ENCODE data around the gene RHOB. TPM values are rescaled to one million over a fixed set of nuclear protein-coding genes. Genes with fewer than 3 reads are reported as not detected.

Gene RHOB
- total RNA-seq, 2 donors from 2014 or later: 391 to 554 TPM

DNA sequence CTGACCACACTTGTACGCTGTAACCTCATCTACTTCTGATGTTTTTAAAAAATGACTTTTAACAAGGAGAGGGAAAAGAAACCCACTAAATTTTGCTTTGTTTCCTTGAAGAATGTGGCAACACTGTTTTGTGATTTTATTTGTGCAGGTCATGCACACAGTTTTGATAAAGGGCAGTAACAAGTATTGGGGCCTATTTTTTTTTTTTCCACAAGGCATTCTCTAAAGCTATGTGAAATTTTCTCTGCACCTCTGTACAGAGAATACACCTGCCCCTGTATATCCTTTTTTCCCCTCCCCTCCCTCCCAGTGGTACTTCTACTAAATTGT lies 2.1 kb downstream of the RHOB start:
- no peaks in the 10 kb centered on the region for H3K9me3 ChIP-seq
- H3K27ac ChIP-seq: peak overlapping the region; percentile 98 to 100
- DNase-seq (ENCODE audit: low spot score): no peak
- H3K36me3 ChIP-seq: no peaks in the 10 kb centered on the region
- intact Hi-C loops (cut with DNase I): no loop called here
- TF ChIP-seq, protein P1, sequence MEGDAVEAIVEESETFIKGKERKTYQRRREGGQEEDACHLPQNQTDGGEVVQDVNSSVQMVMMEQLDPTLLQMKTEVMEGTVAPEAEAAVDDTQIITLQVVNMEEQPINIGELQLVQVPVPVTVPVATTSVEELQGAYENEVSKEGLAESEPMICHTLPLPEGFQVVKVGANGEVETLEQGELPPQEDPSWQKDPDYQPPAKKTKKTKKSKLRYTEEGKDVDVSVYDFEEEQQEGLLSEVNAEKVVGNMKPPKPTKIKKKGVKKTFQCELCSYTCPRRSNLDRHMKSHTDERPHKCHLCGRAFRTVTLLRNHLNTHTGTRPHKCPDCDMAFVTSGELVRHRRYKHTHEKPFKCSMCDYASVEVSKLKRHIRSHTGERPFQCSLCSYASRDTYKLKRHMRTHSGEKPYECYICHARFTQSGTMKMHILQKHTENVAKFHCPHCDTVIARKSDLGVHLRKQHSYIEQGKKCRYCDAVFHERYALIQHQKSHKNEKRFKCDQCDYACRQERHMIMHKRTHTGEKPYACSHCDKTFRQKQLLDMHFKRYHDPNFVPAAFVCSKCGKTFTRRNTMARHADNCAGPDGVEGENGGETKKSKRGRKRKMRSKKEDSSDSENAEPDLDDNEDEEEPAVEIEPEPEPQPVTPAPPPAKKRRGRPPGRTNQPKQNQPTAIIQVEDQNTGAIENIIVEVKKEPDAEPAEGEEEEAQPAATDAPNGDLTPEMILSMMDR (IDR thresholded peaks at IDR 0.05): no peak
- TF ChIP-seq POLR2AphosphoS5 (IDR thresholded peaks at IDR 0.05) (no peak), POLR2A (IDR thresholded peaks at IDR 0.05) (no peak)
- H3K27me3 ChIP-seq (replicated peaks; ENCODE audit: insufficient read depth): no peaks in the 10 kb centered on the region
- WGBS: 16% methylated on average over 1 of the region's 1 CpG
- H3K4me3 ChIP-seq: peak overlapping the region; percentile 84 to 90
- H3K4me1 ChIP-seq (replicated peaks): no peaks in the 10 kb centered on the region

DNA sequence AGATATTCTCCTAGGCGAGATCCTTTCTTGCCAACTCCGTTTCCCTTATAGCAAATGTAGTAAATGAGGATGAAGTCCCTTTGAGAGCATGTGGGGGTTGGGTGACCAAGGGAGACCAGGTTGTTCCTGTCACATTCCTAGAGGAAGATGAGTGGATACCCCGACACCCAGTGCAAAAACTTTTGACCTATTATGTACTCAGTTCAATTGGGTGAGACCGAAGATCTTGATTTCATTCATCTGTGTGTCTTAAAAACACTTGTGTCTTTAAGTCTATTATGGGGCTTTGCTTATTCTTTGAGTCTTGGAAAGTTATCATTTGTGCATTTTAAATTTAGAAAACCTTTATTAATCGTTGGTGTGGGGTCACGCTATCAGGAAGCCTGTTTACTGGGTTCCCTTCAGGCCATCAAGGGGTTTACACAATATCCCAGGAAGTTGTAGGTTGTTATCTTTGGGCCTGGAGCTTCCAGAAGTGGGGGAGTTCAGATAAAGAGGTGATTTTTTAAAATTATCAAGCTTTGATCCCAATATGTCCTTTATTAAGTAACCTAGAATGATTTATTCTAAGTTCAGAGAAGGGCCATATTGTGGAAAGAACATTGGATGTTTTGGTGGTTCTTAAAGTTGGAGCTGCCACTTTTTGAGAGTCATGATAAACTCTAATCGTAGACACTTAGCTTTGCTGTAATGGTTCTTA lies 2.8 kb downstream of the RHOB start:
- Histone ChIP-seq H3K36me3 (no peaks in the 10 kb centered on the region), H3K4me1 (replicated peaks) (no peaks in the 10 kb centered on the region), H3K27ac (peak overlapping the region; percentile 98 to 100), H3K4me3 (peak overlapping the region; percentile 84 to 90), H3K27me3 (replicated peaks; ENCODE audit: insufficient read depth) (no peaks in the 10 kb centered on the region), H3K9me3 (no peaks in the 10 kb centered on the region)
- DNase-seq (ENCODE audit: low spot score): no peak
- intact Hi-C loops (cut with DNase I): no loop called here
- WGBS: 19% methylated on average over 7 of the region's 7 CpGs
- TF ChIP-seq, protein P1 (IDR thresholded peaks at IDR 0.05): peak in 1 of 4 experiments; percentile 11
- TF ChIP-seq POLR2A (IDR thresholded peaks at IDR 0.05): no peak

DNA sequence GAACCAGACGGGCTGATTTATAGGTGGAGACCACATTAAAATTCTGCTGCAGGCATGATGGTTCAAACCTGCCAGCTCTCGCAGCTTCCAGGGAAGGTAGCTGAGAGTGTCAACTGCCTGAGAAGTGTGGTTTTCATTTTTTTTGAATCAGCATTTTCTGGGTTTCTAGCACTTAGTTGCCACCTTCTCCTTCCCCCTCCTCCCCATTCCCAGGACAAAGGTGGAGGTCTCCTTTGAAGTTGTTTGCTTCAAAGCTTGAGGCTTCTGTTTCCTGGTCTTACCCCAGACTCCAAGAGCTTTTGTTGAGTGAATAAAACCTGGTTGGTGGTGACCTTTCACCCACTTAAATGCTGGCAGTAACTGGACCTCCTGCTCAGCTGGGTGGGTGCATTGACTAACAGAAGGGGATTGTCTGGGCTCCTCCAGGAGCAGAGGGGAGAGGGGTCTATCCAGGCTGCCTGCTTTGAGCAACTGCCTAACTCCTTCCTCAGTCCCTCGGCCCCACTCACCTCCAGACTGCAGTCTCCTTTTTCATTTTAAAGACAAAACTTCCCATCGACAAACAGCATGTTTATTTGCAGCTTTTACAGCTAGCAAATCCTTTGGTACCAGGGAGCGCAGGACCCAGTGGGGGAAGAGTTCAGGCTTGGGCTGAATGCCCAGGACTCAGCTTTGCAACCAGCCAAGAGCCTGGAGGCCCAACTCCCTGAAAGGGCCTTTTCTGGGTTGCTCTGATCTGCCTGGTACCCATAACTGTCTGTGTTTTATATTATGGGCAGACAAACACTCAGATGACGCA lies 3.5 kb downstream of the RHOB start:
- Histone ChIP-seq H3K36me3 (no peaks in the 10 kb centered on the region), H3K4me1 (replicated peaks) (no peaks in the 10 kb centered on the region), H3K27ac (peak overlapping the region; percentile 98 to 100), H3K27me3 (replicated peaks; ENCODE audit: insufficient read depth) (no peaks in the 10 kb centered on the region), H3K9me3 (no peaks in the 10 kb centered on the region), H3K4me3 (peak overlapping the region; percentile 84 to 90)
- intact Hi-C loops (cut with DNase I): no loop called here
- peak; percentile 91 for DNase-seq (ENCODE audit: low spot score)
- peak; percentile 95 for TF ChIP-seq POLR2AphosphoS5 (IDR thresholded peaks at IDR 0.05)
- TF ChIP-seq POLR2A (IDR thresholded peaks at IDR 0.05): no peak
- 15% methylated on average over 6 of the region's 6 CpGs for WGBS

DNA sequence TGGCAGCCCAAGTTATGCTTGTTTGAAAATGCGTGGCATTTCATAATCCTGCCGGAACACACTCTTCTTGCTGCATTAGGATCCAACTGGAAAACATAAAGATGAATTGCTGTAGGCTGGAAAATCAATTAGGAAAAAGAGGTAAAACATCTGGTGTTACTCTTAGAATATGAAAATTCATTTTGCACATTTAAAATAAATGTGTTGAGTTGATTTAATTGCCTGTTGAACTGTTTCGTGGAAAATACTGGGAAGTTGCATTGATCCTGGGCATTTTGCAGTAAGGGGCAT lies 4.1 kb downstream of the RHOB start:
- Histone ChIP-seq H3K4me1 (replicated peaks) (no peaks in the 10 kb centered on the region), H3K27me3 (replicated peaks; ENCODE audit: insufficient read depth) (no peaks in the 10 kb centered on the region), H3K27ac (peak overlapping the region; percentile 98 to 100), H3K36me3 (no peaks in the 10 kb centered on the region), H3K4me3 (no peak overlapping the region), H3K9me3 (no peaks in the 10 kb centered on the region)
- WGBS: 4% methylated on average over 3 of the region's 3 CpGs
- TF ChIP-seq, protein P1 (IDR thresholded peaks at IDR 0.05): peak in 1 of 4 experiments; percentile 2
- TF ChIP-seq POLR2A (IDR thresholded peaks at IDR 0.05): no peak
- no peak for TF ChIP-seq POLR2AphosphoS5 (IDR thresholded peaks at IDR 0.05)
- DNase-seq (ENCODE audit: low spot score): no peak
- intact Hi-C loops (cut with DNase I): no loop called here

DNA sequence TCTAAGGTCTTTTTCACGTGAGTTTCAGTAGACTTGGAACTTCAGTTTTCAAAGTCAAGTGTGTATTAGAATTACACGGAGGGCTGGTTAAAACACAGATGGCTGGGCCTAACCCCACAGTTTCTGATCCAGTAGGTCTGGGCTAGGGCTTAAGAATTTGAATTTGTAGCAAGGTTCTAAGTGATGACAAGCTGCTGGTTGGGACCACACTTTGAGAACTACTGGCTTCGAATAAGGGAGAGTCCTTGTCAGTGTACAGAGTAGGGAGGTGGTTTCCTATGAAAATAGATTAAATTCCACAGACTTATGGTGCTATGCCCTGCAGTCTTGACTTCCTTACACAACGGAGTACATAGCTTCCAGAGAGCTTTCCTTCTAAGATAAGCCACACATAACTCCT lies 4.5 kb downstream of the RHOB start:
- intact Hi-C loops (cut with DNase I): no loop called here
- Histone ChIP-seq H3K9me3 (no peaks in the 10 kb centered on the region), H3K27me3 (replicated peaks; ENCODE audit: insufficient read depth) (no peaks in the 10 kb centered on the region), H3K4me3 (no peak overlapping the region), H3K27ac (peak overlapping the region; percentile 98 to 100), H3K36me3 (no peaks in the 10 kb centered on the region), H3K4me1 (replicated peaks) (no peaks in the 10 kb centered on the region)
- TF ChIP-seq POLR2AphosphoS5 (IDR thresholded peaks at IDR 0.05): no peak
- TF ChIP-seq, protein P1 (IDR thresholded peaks at IDR 0.05): no peak
- TF ChIP-seq POLR2A (IDR thresholded peaks at IDR 0.05): no peak
- no peak for DNase-seq (ENCODE audit: low spot score)
- WGBS: 11% methylated on average over 4 of the region's 4 CpGs

Data from prostate gland (tissue), 2 donors.